Naive thymus-derived CD8-positive, alpha-beta T cell (primary cell): Measurements from ENCODE around the gene DTNB. TPM values are rescaled to one million over a fixed set of nuclear protein-coding genes. Genes with fewer than 3 reads are reported as not detected.

Experiments used
- ATAC-seq, 2 donors: fragments of 150-1000 bp; cut with Tn5 transposase in 1 of 2; sonication (Bioruptor Pico), chemical (Tn5 transposase) in 1 of 2; 1 replicate in 1 of 2; 2 replicates in 1 of 2; pipeline ENCODE4 v1.10.0; 2021; ENCODE audit warnings: mild to moderate bottlenecking in 2 of 2, moderate library complexity in 2 of 2
- POLR2A ChIA-PET: fragments of 350-600 bp; sonication (Branson Sonifier 250); formaldehyde crosslinking; loops from one replicate; lab custom pipeline; 2021; ENCODE audit warnings: antibody characterized with exemption; lab: Charles Lee
- DNase-seq, 10 donors: peaks; one replicate each; pipeline versions ENCODE4 v3.0.0 to v3.0.0-alpha.2; 2020 to 2022
- H3K27ac Mint-ChIP-seq, 10 donors: one replicate each; pipeline ENCODE4 v1.8.0; 2020 to 2022; ENCODE audit warnings: mild to moderate bottlenecking in 10 of 10, mixed read lengths in 10 of 10, moderate library complexity in 4 of 10, inconsistent platforms in 1 of 10
- H3K27me3 Mint-ChIP-seq, 5 donors: one replicate each; pipeline ENCODE4 v1.8.0; 2021 to 2022; ENCODE audit warnings: mixed read lengths in 5 of 5
- H3K36me3 Mint-ChIP-seq, 3 donors: one replicate each; pipeline ENCODE4 v1.8.0; 2020 to 2022; ENCODE audit warnings: mixed read lengths in 3 of 3, mild to moderate bottlenecking in 2 of 3, inconsistent platforms in 1 of 3
- H3K4me1 Mint-ChIP-seq, 4 donors: one replicate each; pipeline ENCODE4 v1.8.0; 2021 to 2022; ENCODE audit warnings: mixed read lengths in 4 of 4
- H3K4me3 Mint-ChIP-seq, 10 donors: one replicate each; pipeline ENCODE4 v1.8.0; 2020 to 2022; ENCODE audit warnings: mild to moderate bottlenecking in 10 of 10, mixed read lengths in 10 of 10, moderate library complexity in 6 of 10, inconsistent platforms in 1 of 10
- H3K9me3 Mint-ChIP-seq, 9 donors: one replicate each; pipeline ENCODE4 v1.8.0; 2020 to 2022; ENCODE audit warnings: mixed read lengths in 9 of 9, mild to moderate bottlenecking in 3 of 9, inconsistent platforms in 1 of 9, moderate library complexity in 1 of 9
- microRNA-seq: library from miRNA; unstranded; fragments of <30 nt; microRNA quantifications from one replicate; pipeline ENCODE4 v1.2.0, GENCODE V29; 2022; ENCODE audit warnings: borderline microRNAs expressed
- polyA plus RNA-seq, 3 donors: library from polyadenylated mRNA; unstranded; fragments of 300-500 nt; fragmentation: Illumina TruSeq; gene quantifications; one replicate each; pipeline ENCODE4 v1.2.3, GENCODE V29; 2021
- total RNA-seq, 8 experiments: library from RNA in 2 of 8; stranded (reverse) in 2 of 8; gene quantifications; one replicate each; pipeline ENCODE4 v1.2.3 and lab custom pipeline; 2021 to 2026

The DTNB gene
- total and polyA plus RNA-seq, 5 experiments from 2014 or later = 16.3 to 41.5 (median 18.4) TPM

- DNase-seq = no peak
- H3K27ac Mint-ChIP-seq = peak overlapping the region; percentile 86 to 99 (median 94)
- peaks cover 0 to 9% (median 0%) of the 10 kb centered on the region in 3 donors for H3K36me3 Mint-ChIP-seq
- ATAC-seq = no peak
- H3K27me3 Mint-ChIP-seq = no peaks in the 10 kb centered on the region
- H3K4me3 Mint-ChIP-seq = peak overlapping the region; percentile 36 to 75 (median 68)
- H3K9me3 Mint-ChIP-seq = no peaks in the 10 kb centered on the region
- POLR2A ChIA-PET = interaction anchor here (0.6 to 7.9 kb wide), 9 partner anchors 11 to 61 kb away, joined by 3 to 61 read pairs (median 9); no protein-coding TSS in a partner anchor
- H3K4me1 Mint-ChIP-seq = peaks cover 62 to 99% (median 95%) of the 10 kb centered on the region in 4 donors
These were observed 338.9 kb downstream of the DTNB start for GRCh38 chr2:25334482-25334881.

- Mint-ChIP-seq H3K27ac (peak overlapping the region; percentile 86 to 99 (median 94)), H3K36me3 (peaks cover 0 to 9% (median 0%) of the 10 kb centered on the region in 3 donors), H3K4me3 (peak overlapping the region in 9 of 10 donors; percentile 36 to 75 (median 68)), H3K27me3 (no peaks in the 10 kb centered on the region), H3K4me1 (peaks cover 60 to 96% (median 94%) of the 10 kb centered on the region in 4 donors), H3K9me3 (no peaks in the 10 kb centered on the region)
- POLR2A ChIA-PET = interaction anchor here (0.6 to 7.9 kb wide), 12 partner anchors 10 to 128 kb away, joined by 3 to 61 read pairs (median 8); no protein-coding TSS in a partner anchor
- peak; percentile 72 to 82 for ATAC-seq
- DNase-seq = peak in 6 of 10 donors; percentile 41 to 84 (median 60)
These were observed 339.4 kb downstream of the DTNB start for GRCh38 chr2:25333981-25334380.

- H3K9me3 Mint-ChIP-seq = peaks cover 0 to 3% (median 0%) of the 10 kb centered on the region in 9 donors
- DNase-seq (no peak), ATAC-seq (no peak)
- peaks cover 56 to 90% (median 83%) of the 10 kb centered on the region in 4 donors for H3K4me1 Mint-ChIP-seq
- peak overlapping the region; percentile 13 to 94 (median 78) for H3K27ac Mint-ChIP-seq
- H3K4me3 Mint-ChIP-seq = peak overlapping the region in 5 of 10 donors; percentile 13 to 80 (median 29)
- POLR2A ChIA-PET = interaction anchor here (0.7 to 2.6 kb wide), 6 partner anchors 15 to 1559 kb away, joined by 3 to 26 read pairs (median 4); no protein-coding TSS in a partner anchor
- no peaks in the 10 kb centered on the region for H3K27me3 Mint-ChIP-seq
- peaks cover 3 to 17% (median 4%) of the 10 kb centered on the region in 3 donors for H3K36me3 Mint-ChIP-seq
These were observed 340.8 kb downstream of the DTNB start for GRCh38 chr2:25332571-25332970.

GRCh38 chr2:25331686-25332365 is 341.6 kb downstream of the DTNB start:
- Mint-ChIP-seq H3K27ac (peak overlapping the region in 9 of 10 donors; percentile 67 to 94 (median 78)), H3K27me3 (no peaks in the 10 kb centered on the region), H3K4me3 (peak overlapping the region in 5 of 10 donors; percentile 13 to 80 (median 38)), H3K36me3 (peaks cover 9 to 25% (median 12%) of the 10 kb centered on the region in 3 donors), H3K9me3 (peaks cover 0 to 9% (median 0%) of the 10 kb centered on the region in 9 donors), H3K4me1 (peaks cover 54 to 85% (median 77%) of the 10 kb centered on the region in 4 donors)
- POLR2A ChIA-PET = interaction anchor here (1.2 to 1.5 kb wide), 3 partner anchors 8 to 55 kb away, joined by 3 to 5 read pairs (median 4); no protein-coding TSS in a partner anchor
- no peak for ATAC-seq
- no peak for DNase-seq

- H3K36me3 Mint-ChIP-seq = peaks cover 14 to 34% (median 20%) of the 10 kb centered on the region in 3 donors
- ATAC-seq (no peak), DNase-seq (no peak)
- H3K9me3 Mint-ChIP-seq = peaks cover 0 to 16% (median 5%) of the 10 kb centered on the region in 9 donors
- peak overlapping the region; percentile 13 to 94 (median 61) for H3K27ac Mint-ChIP-seq
- POLR2A ChIA-PET = interaction anchor here (1.4 to 1.5 kb wide), 2 partner anchors 9 to 54 kb away, joined by 4 to 5 read pairs; no protein-coding TSS in a partner anchor
- H3K4me1 Mint-ChIP-seq = peaks cover 50 to 80% (median 73%) of the 10 kb centered on the region in 4 donors
- peak overlapping the region in 3 of 10 donors; percentile 2 to 39 (median 16) for H3K4me3 Mint-ChIP-seq
- H3K27me3 Mint-ChIP-seq = no peaks in the 10 kb centered on the region
These were observed 342.4 kb downstream of the DTNB start for GRCh38 chr2:25330937-25331336.

GRCh38 chr2:25330273-25330672 is 343.1 kb downstream of the DTNB start:
- H3K4me1 Mint-ChIP-seq = peaks cover 52 to 80% (median 70%) of the 10 kb centered on the region in 4 donors
- POLR2A ChIA-PET = interaction anchor here (1.4 to 1.8 kb wide), 2 partner anchors 14 to 54 kb away, joined by 4 read pairs; no protein-coding TSS in a partner anchor
- H3K9me3 Mint-ChIP-seq = peaks cover 0 to 17% (median 9%) of the 10 kb centered on the region in 9 donors

GRCh38 chr2:25328152-25329085 is 345.0 kb downstream of the DTNB start:
- DNase-seq (no peak), ATAC-seq (no peak)
- Mint-ChIP-seq H3K36me3 (peaks cover 18 to 37% (median 20%) of the 10 kb centered on the region in 3 donors), H3K9me3 (peaks cover 0 to 17% (median 9%) of the 10 kb centered on the region in 9 donors), H3K27ac (peak overlapping the region in 4 of 10 donors; percentile 32 to 76 (median 67)), H3K27me3 (no peaks in the 10 kb centered on the region), H3K4me1 (peaks cover 41 to 77% (median 68%) of the 10 kb centered on the region in 4 donors), H3K4me3 (no peak overlapping the region)
- POLR2A ChIA-PET = interaction anchor here (0.6 to 2.3 kb wide), 5 partner anchors 9 to 535 kb away, joined by 3 to 10 read pairs (median 8); partner anchors contain the start of genes CENPO and PTRHD1

More at GRCh38 chr2:25330273-25330672, 343.1 kb downstream of the DTNB start:
- ATAC-seq (no peak), DNase-seq (no peak)
- Mint-ChIP-seq H3K27me3 (no peaks in the 10 kb centered on the region), H3K27ac (peak overlapping the region in 7 of 10 donors; percentile 15 to 67 (median 46)), H3K4me3 (no peak overlapping the region), H3K36me3 (peaks cover 18 to 37% (median 20%) of the 10 kb centered on the region in 3 donors)

Small RNA genes lying within 50 kb of the gene (microRNA-seq; reads per million reads assigned to microRNA genes)
- 65.7 reads per million, percentile 59 among the genes with 10 or more reads in this experiment for gene MIR1301

Other genes starting within 250 kb of the DTNB start
- gene ASXL2, start 204.9 kb upstream of the DTNB start, total RNA-seq = 10 to 100 TPM; 56.6 to 62.2 TPM
- 10 to 100 TPM in 1 of 3 donors, 1 to 10 TPM in 2; 7.6 to 11.2 (median 9.9) TPM for gene ASXL2, start 204.9 kb upstream of the DTNB start, polyA plus RNA-seq